GM21447 (cell line): ENCODE results near the gene NT5M.

Experiments used
- ATAC-seq: cut with Tn5 transposase; IDR thresholded peaks from one replicate; pipeline ENCODE4 v1.9.1; 2021; ENCODE audit not compliant: unreplicated experiment

Gene NT5M

DNA sequence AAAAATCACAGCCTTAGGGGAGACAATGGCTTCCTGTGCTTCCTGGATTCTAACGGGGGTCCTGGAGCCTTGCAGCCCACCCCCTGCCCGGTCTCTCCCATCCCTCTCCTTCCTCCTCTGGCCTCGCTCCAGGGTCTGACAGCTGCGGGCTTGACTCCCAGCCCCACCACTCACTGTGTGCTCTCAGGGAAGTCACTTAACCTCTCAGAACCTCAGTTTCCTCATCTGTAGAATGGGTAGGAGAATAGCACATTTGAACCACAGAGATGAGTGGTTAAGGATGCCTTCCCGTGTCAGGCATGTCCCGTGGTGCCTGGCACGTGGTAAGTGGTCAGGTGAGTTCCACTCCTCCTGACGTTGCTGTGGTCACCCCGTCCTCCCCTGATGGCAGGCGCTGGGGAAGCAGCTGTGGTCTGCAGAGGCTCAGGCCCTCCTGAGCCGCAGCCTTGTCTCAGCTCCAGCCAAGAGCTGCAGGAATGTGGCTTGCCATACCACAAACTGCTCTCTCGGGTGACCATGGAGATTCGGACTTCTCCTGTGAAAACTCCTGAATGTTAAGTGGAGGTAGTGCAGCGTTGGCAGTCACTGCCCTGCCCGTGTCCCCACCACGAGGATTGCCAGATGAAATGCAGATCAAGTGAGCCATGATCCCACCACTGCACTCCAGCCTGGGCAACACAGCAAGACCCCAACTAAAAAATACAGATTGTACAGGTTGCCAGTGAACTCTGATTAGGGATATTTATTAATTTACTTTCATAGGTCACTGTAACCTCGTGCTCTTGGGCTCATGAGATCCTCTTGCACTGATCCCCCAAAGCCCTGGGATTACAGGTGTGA is 85.7 kb downstream of the NT5M start:
- no peak for ATAC-seq

DNA sequence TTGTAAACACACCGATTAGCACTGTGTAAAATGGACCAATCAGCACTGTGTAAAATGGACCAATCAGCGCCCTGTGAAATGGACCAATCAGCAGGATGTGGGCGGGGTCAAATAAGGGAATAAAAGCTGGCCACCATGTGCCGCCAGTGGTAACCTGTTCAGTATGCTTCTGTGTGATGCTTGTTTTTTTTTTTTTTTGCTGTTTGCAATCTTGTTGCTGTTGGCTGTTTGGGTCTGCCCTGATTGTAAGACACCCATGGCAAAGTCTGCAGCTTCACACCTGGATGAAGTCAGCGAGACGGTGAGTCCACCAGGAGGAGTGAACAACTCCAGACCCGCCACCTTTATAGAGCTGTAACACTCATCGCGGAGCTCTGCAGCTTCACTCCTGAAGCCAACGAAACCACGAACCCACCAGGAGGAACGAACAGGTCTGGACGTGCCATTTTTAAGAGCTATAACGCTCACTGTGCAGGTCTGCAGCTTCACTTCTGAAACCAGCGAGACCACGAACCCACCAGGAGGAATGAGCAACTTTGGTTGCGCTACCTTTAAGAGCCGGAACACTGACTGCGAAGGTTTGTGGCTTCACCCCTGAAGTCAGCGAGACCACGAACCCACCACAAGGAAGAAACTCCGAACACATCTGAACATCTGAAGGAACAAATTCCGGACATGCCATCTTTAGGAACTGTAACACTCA is 88.6 kb downstream of the NT5M start:
- ATAC-seq: no peak

DNA sequence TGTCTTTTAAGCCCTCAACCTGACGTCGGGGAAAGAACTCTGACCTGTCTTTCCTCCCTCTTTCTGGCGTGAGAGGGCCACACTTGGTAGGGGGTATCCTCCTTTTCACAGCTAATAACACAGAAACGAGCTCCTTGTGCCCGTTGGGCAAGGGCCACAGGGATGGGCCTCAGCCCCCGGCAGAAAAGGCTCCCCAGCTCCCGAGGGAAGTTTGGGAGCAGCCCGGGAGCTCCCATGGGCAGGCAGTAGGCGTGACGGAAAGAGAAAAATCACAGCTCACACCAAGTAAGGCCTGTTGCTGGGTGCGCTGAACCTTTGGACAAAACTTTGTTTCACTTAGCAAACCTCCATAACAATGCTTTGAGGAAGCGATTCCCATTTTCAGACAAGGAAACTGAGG is 90.8 kb downstream of the NT5M start:
- no peak for ATAC-seq

DNA sequence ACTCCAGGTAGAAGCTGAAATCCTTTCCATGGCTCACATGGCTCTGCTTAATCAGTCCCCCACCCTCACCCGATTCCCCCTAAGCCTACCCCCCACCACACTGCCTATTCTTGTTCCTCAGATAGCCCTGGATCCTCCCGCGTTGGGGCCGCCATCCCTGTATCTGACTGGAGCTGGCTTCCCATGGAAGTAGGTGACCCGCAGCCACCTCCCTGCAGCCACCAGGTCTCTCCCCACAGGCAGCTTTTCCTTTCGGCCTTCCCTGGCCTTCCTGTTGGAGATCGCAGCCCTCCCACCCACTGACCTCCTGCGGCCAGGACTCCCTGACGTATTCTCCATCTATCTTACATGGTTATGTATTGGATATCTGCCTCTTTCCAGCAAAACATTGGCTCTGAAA is 91.3 kb downstream of the NT5M start:
- no peak for ATAC-seq

DNA sequence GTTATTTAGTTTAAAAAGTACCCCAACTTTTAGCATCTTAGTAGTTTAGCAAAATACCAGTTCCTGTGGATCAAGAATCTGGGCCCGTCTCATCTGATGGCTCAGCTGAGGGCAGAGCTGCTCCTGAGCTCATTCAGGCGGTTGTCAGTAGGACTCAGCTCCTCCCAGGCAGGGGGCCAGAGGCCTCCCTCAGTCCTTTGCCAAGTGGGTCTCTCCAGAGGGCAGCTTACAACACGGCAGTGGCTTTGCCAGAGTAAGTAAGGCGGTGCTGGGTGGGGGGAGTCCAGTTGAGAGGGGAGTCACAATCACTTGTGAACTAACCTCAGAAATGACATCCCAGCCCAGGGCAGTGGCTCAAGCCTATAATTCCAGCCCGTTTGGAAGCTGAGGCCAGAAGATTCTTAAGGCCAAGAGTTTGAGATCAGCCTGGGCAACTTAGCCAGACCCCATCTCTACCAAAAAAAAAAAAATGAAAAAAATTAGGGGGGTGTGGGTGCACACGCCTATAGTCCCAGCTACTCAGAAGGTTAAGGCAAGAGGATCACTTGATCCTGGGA is 92.2 kb downstream of the NT5M start:
- ATAC-seq: no peak

DNA sequence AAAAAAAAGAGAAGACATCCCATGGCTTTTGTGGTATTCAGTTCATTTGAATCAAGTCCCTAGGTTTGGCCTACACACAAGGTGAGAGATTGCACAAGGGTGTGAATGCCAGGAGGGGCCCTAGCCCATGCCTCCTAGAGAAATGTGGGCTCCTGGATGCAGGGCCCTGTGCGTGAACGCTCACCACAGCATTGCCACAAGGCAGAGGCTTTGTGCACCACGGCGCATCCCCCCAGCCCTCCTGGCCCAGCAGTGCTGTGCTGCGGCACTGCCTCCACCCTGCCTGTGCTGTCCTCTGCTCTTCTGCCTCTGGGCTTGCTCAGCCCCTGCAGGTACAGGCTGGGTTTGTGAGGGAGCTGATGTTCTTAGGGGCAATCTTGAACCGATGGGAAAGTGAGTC is 92.7 kb downstream of the NT5M start:
- no peak for ATAC-seq
